ENCODE measurements around the gene FBLIM1.
"Not testable (repeated sequence)": the region's sequence is repeated elsewhere in the genome, so short reads cannot be mapped to it uniquely, and the experiment has no call there.

FBLIM1 gene

DNA sequence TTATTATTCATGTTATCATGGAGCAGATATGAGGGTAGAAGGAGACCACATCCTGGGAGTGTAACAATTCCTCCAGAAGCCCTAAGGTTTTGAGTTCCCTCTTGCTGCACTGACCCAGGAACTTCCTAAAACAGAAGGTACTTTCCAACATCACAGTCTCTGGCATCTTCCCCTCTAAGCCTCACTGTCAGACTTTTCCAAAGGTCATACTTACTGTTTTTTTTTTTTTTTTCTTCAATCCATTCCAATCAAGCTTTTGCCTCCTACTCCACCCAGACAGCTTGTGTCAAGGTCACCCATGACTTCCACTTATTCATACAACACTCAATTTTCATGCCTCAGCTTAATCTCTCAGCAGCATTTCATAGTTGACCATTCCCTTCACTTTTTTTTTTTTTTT lies 67.2 kb downstream of the FBLIM1 start:
- TF ChIP-seq, protein P1, sequence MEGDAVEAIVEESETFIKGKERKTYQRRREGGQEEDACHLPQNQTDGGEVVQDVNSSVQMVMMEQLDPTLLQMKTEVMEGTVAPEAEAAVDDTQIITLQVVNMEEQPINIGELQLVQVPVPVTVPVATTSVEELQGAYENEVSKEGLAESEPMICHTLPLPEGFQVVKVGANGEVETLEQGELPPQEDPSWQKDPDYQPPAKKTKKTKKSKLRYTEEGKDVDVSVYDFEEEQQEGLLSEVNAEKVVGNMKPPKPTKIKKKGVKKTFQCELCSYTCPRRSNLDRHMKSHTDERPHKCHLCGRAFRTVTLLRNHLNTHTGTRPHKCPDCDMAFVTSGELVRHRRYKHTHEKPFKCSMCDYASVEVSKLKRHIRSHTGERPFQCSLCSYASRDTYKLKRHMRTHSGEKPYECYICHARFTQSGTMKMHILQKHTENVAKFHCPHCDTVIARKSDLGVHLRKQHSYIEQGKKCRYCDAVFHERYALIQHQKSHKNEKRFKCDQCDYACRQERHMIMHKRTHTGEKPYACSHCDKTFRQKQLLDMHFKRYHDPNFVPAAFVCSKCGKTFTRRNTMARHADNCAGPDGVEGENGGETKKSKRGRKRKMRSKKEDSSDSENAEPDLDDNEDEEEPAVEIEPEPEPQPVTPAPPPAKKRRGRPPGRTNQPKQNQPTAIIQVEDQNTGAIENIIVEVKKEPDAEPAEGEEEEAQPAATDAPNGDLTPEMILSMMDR (IDR thresholded peaks at IDR 0.05; ENCODE audit: low read depth, low read length) = no peak

DNA sequence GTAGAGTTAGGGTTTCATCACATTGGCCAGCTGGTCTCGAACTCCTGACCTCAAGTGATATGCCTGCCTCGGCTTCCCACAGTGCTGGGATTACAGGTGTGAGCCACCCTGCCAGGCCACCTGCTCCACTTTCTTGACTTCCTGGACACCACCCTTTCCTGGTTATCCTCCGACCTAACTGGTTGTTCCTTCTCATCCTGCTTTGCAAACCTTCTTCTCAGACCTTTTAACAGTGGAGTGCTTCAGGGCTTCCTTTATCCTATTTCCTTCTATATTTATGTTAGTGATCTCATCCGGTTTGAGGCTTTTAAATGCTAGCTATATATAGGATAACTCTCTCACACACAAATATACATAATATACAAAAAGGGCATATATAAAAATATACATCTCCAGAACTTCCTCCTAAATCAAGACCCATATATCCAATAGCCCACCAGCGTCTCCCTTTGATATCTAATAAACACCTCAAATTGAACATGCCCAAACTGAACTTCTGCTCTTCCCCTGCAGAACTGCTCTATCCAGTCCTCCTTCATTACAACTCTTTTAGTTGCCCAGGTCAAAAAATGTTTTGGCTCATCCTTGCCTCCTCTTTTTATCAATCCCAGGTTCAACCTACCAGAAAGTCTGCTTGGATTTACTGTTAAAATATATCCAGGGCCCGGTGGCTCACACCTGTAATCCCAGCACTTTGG lies 68.4 kb downstream of the FBLIM1 start:
- no peak overlapping the region for H3K4me3 ChIP-seq (ENCODE audit: low read depth, low read length)
- TF ChIP-seq, protein P1 (IDR thresholded peaks at IDR 0.05; ENCODE audit: low read depth, low read length) = no peak

More for the DNA sequence above, 67.2 kb downstream of the FBLIM1 start:
- H3K4me3 ChIP-seq (ENCODE audit: low read depth, low read length) = no peak overlapping the region

DNA sequence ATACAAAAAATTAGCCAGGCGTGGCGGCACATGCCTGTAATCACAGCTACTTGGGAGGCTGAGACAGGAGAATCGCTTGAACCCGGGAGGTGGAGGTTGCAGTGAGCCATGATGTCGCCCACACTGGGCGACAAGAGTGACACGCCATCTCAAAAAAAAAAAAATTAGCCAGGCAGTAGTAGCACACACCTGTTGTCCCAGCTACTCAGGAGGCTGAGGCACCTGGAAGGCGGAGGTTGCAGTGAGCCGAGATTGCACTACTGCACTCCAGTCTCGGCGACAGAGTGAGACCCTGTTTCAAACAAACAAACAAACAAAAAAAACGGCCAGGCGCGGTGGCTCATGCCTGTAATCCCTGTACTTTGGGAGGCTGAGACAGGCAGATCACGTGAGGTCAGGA lies 69.0 kb downstream of the FBLIM1 start:
- H3K4me3 ChIP-seq (ENCODE audit: low read depth, low read length) = not testable (repeated sequence)

DNA sequence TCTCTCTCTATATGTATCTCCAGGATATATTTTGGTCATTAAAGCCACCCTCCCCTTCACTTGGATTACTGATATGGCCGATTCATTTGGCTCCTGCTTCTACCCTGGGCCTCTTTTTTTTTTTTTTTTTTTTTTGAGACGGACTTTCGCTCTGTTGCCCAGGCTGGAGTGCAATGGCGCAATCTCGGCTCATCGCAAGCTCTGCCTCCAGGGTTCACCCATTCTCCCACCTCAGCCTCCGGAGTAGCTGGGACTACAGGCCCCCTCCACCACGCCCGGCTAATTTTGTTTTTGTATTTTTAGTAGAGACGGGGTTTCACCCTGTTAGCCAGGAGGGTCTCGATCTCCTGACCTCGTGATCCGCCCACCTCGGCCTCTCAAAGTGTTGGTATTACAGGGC lies 70.3 kb downstream of the FBLIM1 start:
- not testable (repeated sequence) for H3K4me3 ChIP-seq (ENCODE audit: low read depth, low read length)

DNA sequence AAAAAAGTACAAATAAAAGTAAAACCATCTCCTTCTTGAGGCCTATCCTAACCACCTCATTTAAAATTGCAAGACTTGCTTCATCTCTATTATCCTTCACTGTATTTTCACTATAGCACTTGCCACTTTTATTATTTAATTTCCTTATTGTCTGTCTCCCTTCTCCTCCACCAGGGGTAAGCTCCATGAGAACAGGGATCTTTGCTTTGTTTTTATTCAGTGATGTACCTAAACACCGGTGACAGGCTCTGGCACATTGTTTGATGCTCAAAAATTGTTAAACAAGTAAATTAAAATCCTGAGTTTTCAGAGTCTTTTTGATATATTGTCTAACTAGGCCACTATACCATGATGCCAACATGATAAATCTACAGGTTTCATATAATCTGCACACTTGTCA lies 71.7 kb downstream of the FBLIM1 start:
- no peak overlapping the region for H3K4me3 ChIP-seq (ENCODE audit: low read depth, low read length)
- TF ChIP-seq, protein P1 (IDR thresholded peaks at IDR 0.05; ENCODE audit: low read depth, low read length) = no peak

DNA sequence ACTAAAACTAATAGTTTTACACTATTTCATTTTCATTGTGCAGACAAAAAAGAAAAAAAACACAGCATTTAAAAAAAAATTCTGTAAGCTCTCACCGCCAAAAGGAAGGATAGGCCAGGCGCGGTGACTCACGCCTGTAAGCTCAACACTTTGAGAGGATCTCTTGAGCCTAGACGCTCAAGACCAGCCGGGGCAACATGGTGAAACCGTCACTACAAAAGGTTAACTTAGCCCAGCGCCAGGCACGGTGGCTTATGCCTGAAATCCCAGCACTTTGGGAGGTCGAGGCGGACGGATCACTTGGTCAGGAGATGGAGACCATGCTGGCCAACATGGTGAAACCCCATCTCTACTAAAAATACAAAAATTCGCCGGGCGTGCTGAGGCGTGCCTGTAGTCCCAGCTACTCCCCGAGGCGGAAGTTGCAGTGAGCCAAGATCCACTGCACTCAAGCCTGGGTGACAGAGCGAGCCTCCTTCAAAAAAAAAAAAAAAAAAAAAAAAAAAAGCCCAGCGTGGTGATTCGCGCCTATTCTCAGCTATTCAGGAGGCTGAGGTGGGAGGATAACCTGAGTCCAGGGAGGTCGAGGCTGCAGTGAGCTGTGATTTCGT lies 74.6 kb downstream of the FBLIM1 start:
- TF ChIP-seq, protein P1 (IDR thresholded peaks at IDR 0.05; ENCODE audit: low read depth, low read length) = no peak
- peak overlapping the region; percentile 81 for H3K4me3 ChIP-seq (ENCODE audit: low read depth, low read length)

DNA sequence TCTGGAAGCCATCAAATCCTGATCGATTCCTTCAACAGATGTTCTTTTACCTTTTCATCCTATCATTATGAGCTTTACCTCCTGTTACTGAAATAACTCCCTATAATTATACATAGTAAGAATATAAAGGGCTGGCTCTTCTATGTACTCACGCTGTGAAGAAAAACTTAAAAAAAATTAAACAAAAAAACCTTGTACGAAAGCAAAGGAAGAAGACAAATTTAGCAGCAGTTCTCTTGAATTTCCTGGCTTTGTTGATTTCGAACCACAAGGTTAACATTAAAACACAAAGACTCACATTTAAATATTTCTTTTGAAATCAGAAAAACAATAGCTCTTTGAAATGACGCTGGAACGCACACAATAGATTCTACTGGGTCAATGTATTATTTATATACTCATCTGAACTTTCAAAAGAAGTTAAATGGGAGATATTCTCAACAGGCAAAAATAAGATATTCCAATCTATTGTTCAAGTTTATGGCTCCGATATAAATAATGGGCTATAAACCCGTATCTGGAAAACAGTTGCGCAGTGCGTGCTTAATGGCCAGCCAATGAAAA lies 75.3 kb downstream of the FBLIM1 start:
- TF ChIP-seq, protein P1 (IDR thresholded peaks at IDR 0.05; ENCODE audit: low read depth, low read length) = no peak
- peak overlapping the region; percentile 81 for H3K4me3 ChIP-seq (ENCODE audit: low read depth, low read length)

DNA sequence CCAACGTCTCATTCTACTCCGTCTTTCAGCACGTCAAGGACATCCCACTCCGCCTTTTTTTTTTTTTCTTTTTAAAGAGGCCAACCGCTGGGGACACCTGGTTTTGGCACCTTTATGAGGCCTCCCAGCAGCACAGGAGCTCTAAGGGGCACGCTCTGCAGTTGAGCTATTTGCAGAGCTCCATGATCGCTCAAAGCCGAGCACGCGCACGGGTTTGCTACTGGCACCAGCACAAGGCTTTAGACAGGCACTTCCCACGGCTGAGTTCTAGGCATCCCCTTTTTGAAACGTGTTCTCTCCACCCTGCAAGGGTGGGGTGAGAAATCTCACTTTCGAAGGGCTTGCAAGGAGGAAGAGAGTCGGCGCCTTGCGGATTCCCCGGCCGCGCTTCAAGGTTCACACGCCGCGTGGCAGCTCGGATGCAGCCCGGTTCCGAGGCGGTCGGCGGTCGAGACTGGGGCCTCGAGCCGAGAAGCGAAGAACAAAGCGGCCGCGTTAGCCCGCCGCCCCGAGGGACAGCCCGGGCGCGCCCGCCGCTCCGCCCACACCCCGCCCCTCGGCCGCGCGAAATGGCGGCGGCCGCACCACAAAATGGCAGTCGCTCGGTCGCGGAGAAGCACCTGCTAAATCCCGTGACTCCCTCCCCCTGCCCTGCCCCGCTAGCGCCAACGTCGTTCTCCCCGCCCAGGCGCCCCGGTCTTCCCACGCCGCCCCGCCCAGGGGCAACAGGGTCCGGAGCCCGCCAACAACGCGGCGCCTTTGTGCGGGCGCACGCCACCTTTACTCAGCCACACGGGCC lies 76.0 kb downstream of the FBLIM1 start:
- peak overlapping the region; percentile 81 for H3K4me3 ChIP-seq (ENCODE audit: low read depth, low read length)
- TF ChIP-seq, protein P1 (IDR thresholded peaks at IDR 0.05; ENCODE audit: low read depth, low read length) = no peak

All from WI38 (cell line).